DOHH2 (cell line): Measurements from ENCODE around the gene FUT4.

Source experiments
- EZH2phosphoT487 ChIP-seq: fragments of 200-600 bp; sonication (generic); IDR thresholded peaks from 2 replicates; pipeline ENCODE4 v1.6.1; 2017; ENCODE audit warnings: borderline replicate concordance, mild to moderate bottlenecking, antibody characterized with exemption, low read length, moderate library complexity, mixed read lengths
- TF ChIP-seq, protein P1 (sequence below): fragments of 200-600 bp; sonication (generic); IDR thresholded peaks from one replicate; pipeline ENCODE4 v1.5.1; 2014; ENCODE audit warnings: antibody characterized with exemption, mild to moderate bottlenecking, low read depth, low read length; ENCODE audit not compliant: poor library complexity, severe bottlenecking

DNA sequence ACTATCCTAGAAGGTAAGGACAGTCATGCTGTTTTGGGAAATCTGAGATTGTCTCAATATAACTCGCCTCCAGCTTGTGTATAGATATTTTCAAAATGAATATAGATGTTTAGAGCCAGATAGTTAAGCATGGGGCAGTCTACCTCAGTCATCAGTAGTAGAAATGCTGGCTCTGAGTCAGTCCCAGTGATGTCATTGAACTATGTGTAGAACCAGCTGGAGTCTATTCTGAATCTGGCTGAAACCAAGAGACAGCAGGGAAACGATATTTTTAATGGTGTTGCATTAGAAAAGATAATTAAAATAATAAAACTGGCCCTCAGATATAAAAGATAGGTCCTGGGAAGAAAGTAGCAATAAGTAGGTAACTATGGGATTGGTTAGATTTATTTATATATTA is 49.3 kb downstream of the FUT4 start:
- TF ChIP-seq, protein P1, sequence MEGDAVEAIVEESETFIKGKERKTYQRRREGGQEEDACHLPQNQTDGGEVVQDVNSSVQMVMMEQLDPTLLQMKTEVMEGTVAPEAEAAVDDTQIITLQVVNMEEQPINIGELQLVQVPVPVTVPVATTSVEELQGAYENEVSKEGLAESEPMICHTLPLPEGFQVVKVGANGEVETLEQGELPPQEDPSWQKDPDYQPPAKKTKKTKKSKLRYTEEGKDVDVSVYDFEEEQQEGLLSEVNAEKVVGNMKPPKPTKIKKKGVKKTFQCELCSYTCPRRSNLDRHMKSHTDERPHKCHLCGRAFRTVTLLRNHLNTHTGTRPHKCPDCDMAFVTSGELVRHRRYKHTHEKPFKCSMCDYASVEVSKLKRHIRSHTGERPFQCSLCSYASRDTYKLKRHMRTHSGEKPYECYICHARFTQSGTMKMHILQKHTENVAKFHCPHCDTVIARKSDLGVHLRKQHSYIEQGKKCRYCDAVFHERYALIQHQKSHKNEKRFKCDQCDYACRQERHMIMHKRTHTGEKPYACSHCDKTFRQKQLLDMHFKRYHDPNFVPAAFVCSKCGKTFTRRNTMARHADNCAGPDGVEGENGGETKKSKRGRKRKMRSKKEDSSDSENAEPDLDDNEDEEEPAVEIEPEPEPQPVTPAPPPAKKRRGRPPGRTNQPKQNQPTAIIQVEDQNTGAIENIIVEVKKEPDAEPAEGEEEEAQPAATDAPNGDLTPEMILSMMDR = no peak
- TF ChIP-seq EZH2phosphoT487 = no peak
